ENCODE data around the gene PKP3.
"Not testable (repeated sequence)": the region's sequence is repeated elsewhere in the genome, so short reads cannot be mapped to it uniquely, and the experiment has no call there.

PKP3 gene

DNA sequence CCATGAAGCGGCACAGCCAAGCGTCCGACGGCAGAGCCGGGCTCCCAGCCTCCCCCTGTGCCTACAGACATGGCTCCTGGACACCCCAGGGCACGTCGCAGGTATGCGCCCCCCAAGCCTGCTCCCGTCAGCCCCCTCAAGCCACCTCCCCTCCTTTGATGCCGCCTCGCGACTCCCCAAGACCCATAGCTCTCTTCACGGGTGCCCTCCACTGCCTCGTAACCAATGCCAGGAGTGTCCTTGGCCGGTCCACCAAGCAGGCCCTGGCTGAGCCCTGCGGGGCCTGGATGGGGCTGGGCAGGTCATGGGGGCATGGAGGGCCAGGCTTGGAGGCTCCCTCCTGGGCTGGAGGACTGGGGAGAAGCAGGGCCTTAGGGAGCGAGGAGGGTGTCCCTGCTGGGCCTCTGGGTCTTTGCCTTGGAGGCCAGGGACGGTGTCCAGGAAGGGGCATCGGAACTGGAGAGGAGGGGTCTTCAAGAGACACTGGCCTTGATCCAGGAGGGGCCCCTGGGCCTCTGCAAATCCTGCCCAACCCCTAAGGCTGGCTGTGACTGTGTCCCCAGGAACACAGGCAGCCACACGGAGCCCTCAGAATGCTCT lies 38.6 kb downstream of the PKP3 start:
- TF ChIP-seq, protein P1, sequence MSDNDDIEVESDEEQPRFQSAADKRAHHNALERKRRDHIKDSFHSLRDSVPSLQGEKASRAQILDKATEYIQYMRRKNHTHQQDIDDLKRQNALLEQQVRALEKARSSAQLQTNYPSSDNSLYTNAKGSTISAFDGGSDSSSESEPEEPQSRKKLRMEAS (IDR thresholded peaks at IDR 0.05; ENCODE audit: low read depth, low read length) = no peak
- TF ChIP-seq POLR2A (IDR thresholded peaks at IDR 0.05; ENCODE audit: extremely low read depth, insufficient read length) (no peak), MYC (IDR thresholded peaks at IDR 0.05; ENCODE audit: low read depth, low read length) (no peak)
- TF ChIP-seq, protein P2, sequence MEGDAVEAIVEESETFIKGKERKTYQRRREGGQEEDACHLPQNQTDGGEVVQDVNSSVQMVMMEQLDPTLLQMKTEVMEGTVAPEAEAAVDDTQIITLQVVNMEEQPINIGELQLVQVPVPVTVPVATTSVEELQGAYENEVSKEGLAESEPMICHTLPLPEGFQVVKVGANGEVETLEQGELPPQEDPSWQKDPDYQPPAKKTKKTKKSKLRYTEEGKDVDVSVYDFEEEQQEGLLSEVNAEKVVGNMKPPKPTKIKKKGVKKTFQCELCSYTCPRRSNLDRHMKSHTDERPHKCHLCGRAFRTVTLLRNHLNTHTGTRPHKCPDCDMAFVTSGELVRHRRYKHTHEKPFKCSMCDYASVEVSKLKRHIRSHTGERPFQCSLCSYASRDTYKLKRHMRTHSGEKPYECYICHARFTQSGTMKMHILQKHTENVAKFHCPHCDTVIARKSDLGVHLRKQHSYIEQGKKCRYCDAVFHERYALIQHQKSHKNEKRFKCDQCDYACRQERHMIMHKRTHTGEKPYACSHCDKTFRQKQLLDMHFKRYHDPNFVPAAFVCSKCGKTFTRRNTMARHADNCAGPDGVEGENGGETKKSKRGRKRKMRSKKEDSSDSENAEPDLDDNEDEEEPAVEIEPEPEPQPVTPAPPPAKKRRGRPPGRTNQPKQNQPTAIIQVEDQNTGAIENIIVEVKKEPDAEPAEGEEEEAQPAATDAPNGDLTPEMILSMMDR (IDR thresholded peaks at IDR 0.05; ENCODE audit: low read depth, low read length) = no peak

GRCh38 chr11:433111-433510 lies 39.1 kb downstream of the PKP3 start:
- DNase-seq (ENCODE audit: low read depth) = no peak
- H3K4me3 ChIP-seq (ENCODE audit: low read depth, low read length) = no peak overlapping the region
- TF ChIP-seq MYC (IDR thresholded peaks at IDR 0.05; ENCODE audit: low read depth, low read length) (no peak), POLR2A (IDR thresholded peaks at IDR 0.05; ENCODE audit: extremely low read depth, insufficient read length) (no peak)
- TF ChIP-seq, protein P1 (IDR thresholded peaks at IDR 0.05; ENCODE audit: low read depth, low read length) = no peak
- TF ChIP-seq, protein P2 (IDR thresholded peaks at IDR 0.05; ENCODE audit: low read depth, low read length) = no peak

More for the DNA sequence above, 38.6 kb downstream of the PKP3 start:
- DNase-seq (ENCODE audit: low read depth) = no peak
- no peak overlapping the region for H3K4me3 ChIP-seq (ENCODE audit: low read depth, low read length)

DNA sequence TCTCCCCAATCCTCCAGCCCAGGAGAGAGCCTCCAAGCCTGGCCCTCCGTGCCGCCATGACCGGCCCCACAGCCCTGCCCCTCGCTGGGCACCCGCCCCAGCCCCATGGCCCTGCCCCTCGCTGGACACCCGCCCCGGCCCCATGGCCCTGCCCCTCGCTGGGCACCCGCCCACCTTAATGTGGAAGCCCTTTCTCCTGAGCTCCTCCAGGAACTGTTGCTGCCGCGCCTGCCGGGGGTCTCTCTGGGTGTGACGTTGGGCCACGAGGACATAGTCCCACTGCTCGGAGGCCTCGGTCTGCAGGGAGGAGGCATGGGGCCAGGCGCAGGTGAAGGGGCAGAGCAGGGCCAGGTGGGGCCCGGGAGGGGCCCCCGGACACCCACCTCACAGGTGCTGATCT lies 39.6 kb downstream of the PKP3 start:
- no peak for DNase-seq (ENCODE audit: low read depth)
- no peak for TF ChIP-seq MYC (IDR thresholded peaks at IDR 0.05; ENCODE audit: low read depth, low read length)
- TF ChIP-seq, protein P1 (IDR thresholded peaks at IDR 0.05; ENCODE audit: low read depth, low read length) = no peak
- H3K4me3 ChIP-seq (ENCODE audit: low read depth, low read length) = no peak overlapping the region

- TF ChIP-seq, protein P1 (IDR thresholded peaks at IDR 0.05; ENCODE audit: low read depth, low read length) = no peak
- TF ChIP-seq MYC (IDR thresholded peaks at IDR 0.05; ENCODE audit: low read depth, low read length) = no peak
- no peak for TF ChIP-seq POLR2A (IDR thresholded peaks at IDR 0.05; ENCODE audit: extremely low read depth, insufficient read length)
- TF ChIP-seq, protein P2 (IDR thresholded peaks at IDR 0.05; ENCODE audit: low read depth, low read length) = no peak
- DNase-seq (ENCODE audit: low read depth) = no peak
- H3K4me3 ChIP-seq (ENCODE audit: low read depth, low read length) = no peak overlapping the region
Observed at GRCh38 chr11:434496-434895, 40.5 kb downstream of the PKP3 start.

GRCh38 chr11:434999-435740 lies 41.2 kb downstream of the PKP3 start:
- not testable (repeated sequence) for H3K4me3 ChIP-seq (ENCODE audit: low read depth, low read length); DNase-seq (ENCODE audit: low read depth)

DNA sequence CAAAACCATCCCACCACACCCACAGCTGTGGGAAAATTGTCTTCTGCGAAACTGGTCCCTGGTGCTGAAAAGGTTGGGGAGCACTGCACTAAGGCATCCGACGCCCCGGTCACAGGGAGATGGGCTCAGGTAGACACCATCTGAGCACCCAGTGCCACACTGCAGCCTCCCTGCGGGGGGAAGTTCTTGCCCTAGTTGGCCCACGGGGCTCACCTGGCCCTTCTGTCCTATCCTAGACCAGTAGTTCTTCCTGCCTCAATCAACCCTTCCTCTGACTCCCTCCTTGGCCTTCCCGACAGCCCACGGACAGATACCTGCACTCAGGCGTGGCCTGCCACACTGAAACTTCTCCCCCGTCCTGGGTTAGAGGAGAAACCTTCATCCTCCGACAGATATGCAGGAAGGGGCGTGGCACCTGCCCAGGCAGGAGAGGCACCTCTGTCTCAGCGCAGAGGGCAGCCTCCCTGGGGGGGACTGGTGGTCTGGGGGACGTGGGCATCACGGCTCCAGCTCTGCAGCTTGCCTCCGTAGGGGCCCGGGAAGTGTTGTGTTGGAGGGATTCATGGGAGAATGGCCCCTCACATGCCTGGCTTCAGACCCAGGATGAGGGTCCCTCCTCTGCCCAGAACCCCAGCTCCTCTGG lies 43.3 kb downstream of the PKP3 start:
- H3K4me3 ChIP-seq (ENCODE audit: low read depth, low read length) = no peak overlapping the region
- no peak for DNase-seq (ENCODE audit: low read depth)
- TF ChIP-seq MYC (IDR thresholded peaks at IDR 0.05; ENCODE audit: low read depth, low read length) = no peak
- TF ChIP-seq, protein P2 (IDR thresholded peaks at IDR 0.05; ENCODE audit: low read depth, low read length) = no peak
- TF ChIP-seq, protein P1 (IDR thresholded peaks at IDR 0.05; ENCODE audit: low read depth, low read length) = no peak
- TF ChIP-seq POLR2A (IDR thresholded peaks at IDR 0.05; ENCODE audit: extremely low read depth, insufficient read length) = no peak

All from NB4 (cell line).